Muscle layer of colon (tissue), 2 donors: ENCODE results near the gene TMEM53.

ENCODE experiments used
- H3K27ac ChIP-seq: one replicate; pipeline ENCODE4 v1.7.0; 2013; ENCODE audit warnings: low read depth, mild to moderate bottlenecking, low read length, moderate library complexity
- H3K27me3 ChIP-seq, 2 donors: one replicate each; pipeline ENCODE4 v1.7.0; 2013; ENCODE audit warnings: low read length in 2 of 2, mild to moderate bottlenecking in 2 of 2; ENCODE audit not compliant: insufficient read depth in 2 of 2, control insufficient read depth in 1 of 2
- H3K36me3 ChIP-seq: one replicate; pipeline ENCODE4 v1.7.0; 2013; ENCODE audit warnings: mild to moderate bottlenecking, low read length; ENCODE audit not compliant: insufficient read depth
- H3K4me1 ChIP-seq: one replicate; pipeline ENCODE4 v1.7.0; 2013; ENCODE audit warnings: mild to moderate bottlenecking, low read length; ENCODE audit not compliant: insufficient read depth
- H3K4me3 ChIP-seq, 2 donors: one replicate each; pipeline ENCODE4 v1.7.0; 2013; ENCODE audit warnings: low read length in 2 of 2, low read depth in 1 of 2, mild to moderate bottlenecking in 1 of 2, moderate library complexity in 1 of 2
- H3K9ac ChIP-seq: one replicate; pipeline ENCODE4 v1.7.0; 2013; ENCODE audit warnings: low read length
- H3K9me3 ChIP-seq: one replicate; pipeline ENCODE4 v1.7.0; 2013; ENCODE audit warnings: mild to moderate bottlenecking, low read length
- donor health status: abdominal sarcoma.
- donor health status: Adenocarcinoma of cecum.

The TMEM53 gene

DNA sequence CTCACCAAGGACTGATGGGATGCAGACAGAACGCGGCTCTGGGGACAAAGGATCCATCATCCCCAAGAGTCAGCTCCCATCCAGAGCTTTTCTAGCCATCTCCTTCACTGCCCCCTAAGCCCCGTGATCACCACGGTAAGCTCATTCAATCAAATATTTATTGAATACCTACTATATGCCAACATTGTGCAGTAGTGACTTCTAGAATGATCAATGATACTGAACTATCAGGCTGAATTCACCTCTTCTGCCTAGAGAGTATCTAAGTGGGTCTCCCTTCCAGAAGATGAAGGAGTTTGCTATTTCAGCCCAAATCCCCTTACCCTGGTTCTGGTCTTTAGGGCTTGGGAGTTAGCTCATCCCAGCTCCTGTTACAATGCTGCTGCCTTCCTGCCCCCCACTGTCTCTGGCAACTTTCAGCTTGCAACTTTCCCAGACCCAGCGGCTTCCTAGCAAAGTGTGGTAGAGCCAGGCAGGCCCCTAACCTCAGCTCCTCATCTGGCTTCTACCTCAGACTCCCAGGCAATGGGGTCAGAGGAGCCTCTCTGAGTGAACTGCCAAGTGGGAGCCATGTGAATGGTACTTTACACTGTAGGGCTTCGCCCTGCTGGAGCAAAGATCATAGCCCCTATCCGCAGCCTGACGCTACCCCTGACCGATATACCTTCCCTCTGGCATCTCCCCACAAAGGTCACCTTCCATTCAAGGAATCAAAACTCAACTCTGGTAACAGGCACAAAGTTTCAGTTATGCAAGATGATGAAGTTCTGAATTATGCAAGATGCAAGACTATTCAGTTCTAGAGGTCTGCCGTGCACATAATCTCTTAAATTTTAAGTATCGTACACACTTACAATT, 20.9 kb downstream of the TMEM53 start:
- Histone ChIP-seq H3K27me3 (no peaks in the 10 kb centered on the region), H3K4me3 (no peak overlapping the region), H3K9me3 (no peaks in the 10 kb centered on the region), H3K36me3 (peaks cover 32% of the 10 kb centered on the region), H3K27ac (no peak overlapping the region), H3K4me1 (peaks cover 26% of the 10 kb centered on the region), H3K9ac (no peak overlapping the region)

DNA sequence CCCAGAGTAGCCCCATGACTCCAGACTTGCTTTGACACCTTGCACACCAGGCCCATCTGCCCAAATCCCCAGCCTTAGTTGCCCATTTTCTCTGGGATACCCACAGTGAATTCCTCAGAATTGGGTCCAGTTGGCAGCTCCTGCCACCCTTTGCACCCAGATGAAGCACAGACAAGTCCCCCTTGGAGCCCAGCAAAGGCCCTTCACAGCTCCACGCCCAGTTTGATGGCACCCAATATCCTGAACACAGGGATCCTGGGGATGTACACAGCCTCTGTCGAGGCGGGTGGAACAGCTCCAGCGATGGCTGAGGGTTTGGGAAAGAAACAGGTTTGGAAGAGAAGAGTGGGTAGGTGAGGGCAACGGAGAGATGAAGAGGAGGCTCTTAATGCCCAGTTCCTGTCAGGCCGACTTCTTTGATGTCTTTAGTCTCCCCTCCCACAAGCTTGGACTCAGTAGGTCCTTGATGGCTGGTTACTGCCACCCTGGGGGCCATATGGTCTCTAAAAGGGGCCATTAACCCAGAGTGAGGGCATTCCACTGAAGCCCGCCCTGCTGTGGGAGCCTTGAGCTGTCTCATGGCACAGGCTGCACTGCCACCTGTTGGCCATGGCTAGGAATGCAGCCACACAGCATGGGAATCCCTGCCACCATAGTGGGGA, 21.7 kb downstream of the TMEM53 start:
- H3K36me3 ChIP-seq = peaks cover 39% of the 10 kb centered on the region

GRCh38 chr1:44651069-44651468, 23.2 kb downstream of the TMEM53 start:
- Histone ChIP-seq H3K27ac (no peak overlapping the region), H3K9ac (no peak overlapping the region), H3K4me3 (no peak overlapping the region), H3K36me3 (peaks cover 46% of the 10 kb centered on the region), H3K27me3 (no peaks in the 10 kb centered on the region), H3K4me1 (peaks cover 45% of the 10 kb centered on the region), H3K9me3 (no peaks in the 10 kb centered on the region)

More for the DNA sequence above, 21.7 kb downstream of the TMEM53 start:
- Histone ChIP-seq H3K27ac (no peak overlapping the region), H3K9me3 (no peaks in the 10 kb centered on the region), H3K9ac (no peak overlapping the region), H3K4me3 (no peak overlapping the region), H3K4me1 (peaks cover 30% of the 10 kb centered on the region), H3K27me3 (no peaks in the 10 kb centered on the region)

DNA sequence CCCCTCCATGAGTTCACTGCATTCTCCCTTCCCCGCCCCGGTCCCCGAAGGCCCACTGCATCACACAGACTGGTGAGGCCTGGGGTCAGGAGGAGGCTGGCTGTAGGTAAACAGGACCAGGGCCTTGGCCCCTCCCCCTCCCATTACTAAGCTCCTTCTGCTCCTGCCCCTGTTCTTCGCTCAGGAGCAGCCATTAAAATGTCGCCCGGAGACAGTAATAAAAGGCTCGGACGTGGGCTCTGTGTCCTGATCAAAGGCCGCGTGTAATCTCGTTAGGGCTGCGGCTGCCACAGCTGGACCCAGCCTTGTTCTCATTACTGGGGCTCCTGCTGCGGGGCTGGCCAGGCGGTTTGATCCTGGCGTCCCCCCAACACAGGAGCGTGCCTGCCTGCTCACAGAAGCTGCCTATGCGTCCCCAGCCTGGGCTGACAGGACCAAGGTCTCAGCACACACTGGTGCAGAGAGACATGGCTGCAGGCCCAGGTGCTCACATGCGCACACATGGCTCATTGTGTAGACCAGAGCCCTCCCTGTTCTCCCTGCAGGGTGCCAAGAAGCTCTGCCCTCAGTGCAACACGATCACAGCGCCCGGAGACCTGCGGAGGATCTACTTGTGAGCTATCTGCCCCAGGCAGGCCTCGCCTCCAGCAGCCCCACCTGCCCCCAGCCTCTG, 24.0 kb downstream of the TMEM53 start:
- H3K36me3 ChIP-seq = peaks cover 46% of the 10 kb centered on the region
- peak overlapping the region; percentile 53 for H3K27ac ChIP-seq
- H3K9ac ChIP-seq = no peak overlapping the region
- H3K4me3 ChIP-seq = no peak overlapping the region
- no peaks in the 10 kb centered on the region for H3K9me3 ChIP-seq
- H3K27me3 ChIP-seq = no peaks in the 10 kb centered on the region
- H3K4me1 ChIP-seq = peaks cover 51% of the 10 kb centered on the region

- no peaks in the 10 kb centered on the region for H3K27me3 ChIP-seq
- no peaks in the 10 kb centered on the region for H3K9me3 ChIP-seq
- peaks cover 56% of the 10 kb centered on the region for H3K4me1 ChIP-seq
- H3K4me3 ChIP-seq = no peak overlapping the region
- H3K27ac ChIP-seq = peak overlapping the region; percentile 53
- no peak overlapping the region for H3K9ac ChIP-seq
- H3K36me3 ChIP-seq = peaks cover 46% of the 10 kb centered on the region
Measured at GRCh38 chr1:44649788-44650158, 24.5 kb downstream of the TMEM53 start.

DNA sequence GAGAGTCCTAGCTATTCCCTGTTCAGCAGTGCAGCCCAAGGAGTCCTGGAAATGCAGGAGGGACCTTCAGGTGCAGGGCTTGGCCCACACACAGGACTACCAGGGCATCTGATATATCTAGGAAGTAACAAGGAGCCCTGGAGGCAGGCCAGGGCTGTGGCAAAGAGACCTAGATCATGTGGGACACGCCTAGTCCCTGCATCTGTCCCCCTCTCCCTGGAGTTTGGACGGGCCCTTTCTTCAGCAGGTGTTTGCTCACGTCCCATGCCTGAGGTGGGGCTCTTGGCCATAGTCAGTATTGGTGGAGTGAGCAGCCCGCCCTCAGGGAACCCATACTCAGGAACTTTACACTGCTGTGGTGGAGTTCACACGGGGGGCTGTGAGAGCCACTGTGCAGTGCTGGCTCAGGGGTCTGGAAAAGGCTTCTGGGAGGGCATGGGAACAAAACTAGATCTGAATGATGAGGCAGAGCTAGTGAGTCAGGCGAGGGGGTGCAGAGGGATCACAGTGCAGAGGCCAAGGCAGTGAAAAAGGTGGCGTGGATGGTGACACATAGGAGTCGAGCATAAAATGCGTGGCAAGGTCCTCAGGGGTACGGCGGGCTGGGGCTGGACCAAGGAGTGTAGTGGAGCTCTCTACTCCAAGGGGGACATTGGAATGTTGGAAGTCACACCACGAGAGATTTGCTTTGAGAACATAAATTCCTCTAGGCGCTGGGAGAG, 25.6 kb downstream of the TMEM53 start:
- Histone ChIP-seq H3K4me1 (peaks cover 67% of the 10 kb centered on the region), H3K9ac (no peak overlapping the region), H3K9me3 (no peaks in the 10 kb centered on the region), H3K27ac (no peak overlapping the region), H3K36me3 (peaks cover 46% of the 10 kb centered on the region), H3K4me3 (no peak overlapping the region), H3K27me3 (no peaks in the 10 kb centered on the region)

GRCh38 chr1:44647896-44648295, 26.4 kb downstream of the TMEM53 start:
- Histone ChIP-seq H3K27ac (no peak overlapping the region), H3K4me3 (no peak overlapping the region), H3K36me3 (peaks cover 52% of the 10 kb centered on the region), H3K9me3 (no peaks in the 10 kb centered on the region), H3K4me1 (peaks cover 75% of the 10 kb centered on the region), H3K27me3 (no peaks in the 10 kb centered on the region), H3K9ac (no peak overlapping the region)

DNA sequence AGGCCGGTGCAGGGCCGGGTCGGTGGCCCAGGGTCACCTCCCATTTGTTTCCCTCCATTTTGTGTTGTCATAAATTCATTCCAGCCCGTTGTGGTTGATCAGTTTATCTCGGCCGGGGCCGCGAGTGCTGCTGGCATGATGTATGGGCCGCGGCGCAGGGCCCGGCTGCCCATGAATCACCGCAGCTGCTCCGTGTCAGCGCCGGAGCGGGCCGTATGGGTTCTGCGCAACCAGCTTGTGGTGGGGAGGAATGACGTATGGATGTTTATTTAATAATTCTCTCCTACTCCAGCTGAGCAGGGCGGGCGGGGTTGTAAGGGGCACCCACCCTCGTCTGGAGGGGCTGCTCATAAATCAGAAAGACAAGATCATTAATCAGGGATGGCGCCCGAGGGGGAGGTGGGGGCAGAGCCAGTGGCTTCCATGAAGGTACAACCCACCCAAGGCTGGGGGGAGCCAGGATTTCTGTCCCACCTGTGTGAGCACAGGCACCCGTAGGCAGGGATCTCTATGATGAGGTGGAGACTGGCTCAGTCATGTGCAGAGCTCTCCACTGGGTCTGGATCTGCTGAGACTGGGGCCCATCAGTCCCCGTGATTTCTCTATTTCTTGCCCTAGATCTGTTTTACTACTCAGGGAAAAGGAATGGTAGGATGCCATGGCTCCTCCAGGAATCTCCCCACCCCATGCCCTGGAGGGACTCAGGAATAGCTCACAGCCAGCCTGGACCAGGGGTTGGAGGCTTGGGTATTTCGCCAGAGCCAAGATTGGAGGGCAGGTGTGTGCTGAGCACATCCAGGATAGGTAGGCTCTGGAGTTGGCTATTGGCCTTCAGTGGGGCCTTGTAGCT, 27.8 kb downstream of the TMEM53 start:
- Histone ChIP-seq H3K27ac (peak overlapping the region; percentile 94), H3K36me3 (peaks cover 58% of the 10 kb centered on the region), H3K9ac (peak overlapping the region; percentile 23), H3K4me3 (peak overlapping the region in 1 of 2 donors; percentile 45), H3K9me3 (no peaks in the 10 kb centered on the region), H3K27me3 (no peaks in the 10 kb centered on the region), H3K4me1 (peaks cover 84% of the 10 kb centered on the region)

GRCh38 chr1:44645476-44646244, 28.6 kb downstream of the TMEM53 start:
- Histone ChIP-seq H3K4me3 (peak overlapping the region; percentile 13 to 45), H3K27me3 (no peaks in the 10 kb centered on the region), H3K9me3 (no peaks in the 10 kb centered on the region), H3K9ac (peak overlapping the region; percentile 25), H3K4me1 (peaks cover 86% of the 10 kb centered on the region), H3K36me3 (peaks cover 59% of the 10 kb centered on the region), H3K27ac (peak overlapping the region; percentile 94)

GRCh38 chr1:44644806-44645205, 29.5 kb downstream of the TMEM53 start:
- H3K4me3 ChIP-seq = peak overlapping the region in 1 of 2 donors; percentile 28
- no peaks in the 10 kb centered on the region for H3K27me3 ChIP-seq
- H3K27ac ChIP-seq = peak overlapping the region; percentile 94
- H3K9ac ChIP-seq = peak overlapping the region; percentile 25
- H3K4me1 ChIP-seq = peaks cover 86% of the 10 kb centered on the region
- H3K36me3 ChIP-seq = peaks cover 61% of the 10 kb centered on the region
- no peaks in the 10 kb centered on the region for H3K9me3 ChIP-seq
